PC-3 (cell line): Measurements from ENCODE around the gene CDR2L. TPM values are rescaled to one million over a fixed set of nuclear protein-coding genes. Genes with fewer than 3 reads are reported as not detected.
A peak's percentile ranks its signal among the peaks of the same experiment; 100 is the strongest.

Source experiments
- ATAC-seq: fragments of 200-7000 bp; cut with Tn5 transposase; 2 replicates; pipeline ENCODE4 v1.9.1; 2020; ENCODE audit warnings: mild to moderate bottlenecking, moderate library complexity
- BruUV-seq: library from RNA; stranded (reverse); fragments of 400-500 nt; replicated peaks from 2 replicates; lab custom pipeline; 2021; lab: Mats Ljungman, UMichigan
- CTCF ChIA-PET: fragments of 300-600 bp; sonication (Branson Sonifier 250); formaldehyde crosslinking; loops from one replicate; lab custom pipeline; 2022; ENCODE audit warnings: antibody characterized with exemption; lab: Charles Lee
- POLR2A ChIA-PET: fragments of 300-600 bp; sonication (Branson Sonifier 250); formaldehyde crosslinking; loops from one replicate; lab custom pipeline; 2022; ENCODE audit warnings: antibody characterized with exemption; ENCODE audit not compliant: unreplicated experiment; lab: Charles Lee
- DNase-seq: peaks from one replicate; pipeline ENCODE4 v3.0.0-alpha.2; 2015
- H2AFZ ChIP-seq: fragments of 300-600 bp; sonication (generic); 2 replicates; pipeline ENCODE4 v1.6.0; 2016; ENCODE audit warnings: antibody characterized with exemption, low read length
- H3F3A ChIP-seq: fragments of 300-600 bp; sonication (generic); one replicate; pipeline ENCODE4 v1.6.0; 2017; ENCODE audit warnings: antibody characterized with exemption, low read length, control low read depth, mild to moderate bottlenecking; ENCODE audit not compliant: unreplicated experiment
- H3K27ac ChIP-seq: fragments of 300-600 bp; sonication (generic); 2 replicates; pipeline ENCODE4 v1.5.1; 2016; ENCODE audit warnings: mild to moderate bottlenecking, low read length
- H3K27me3 ChIP-seq: fragments of 300-600 bp; sonication (generic); 2 replicates; pipeline ENCODE4 v1.6.1; 2016; ENCODE audit warnings: low read length, mixed read lengths
- H3K36me3 ChIP-seq: fragments of 300-600 bp; sonication (generic); 2 replicates; pipeline ENCODE4 v1.6.1; 2016; ENCODE audit warnings: low read depth, mixed run types, low read length, mixed read lengths
- H3K4me1 ChIP-seq: fragments of 300-600 bp; sonication (generic); 2 replicates; pipeline ENCODE4 v1.5.1; 2016; ENCODE audit warnings: low read length; ENCODE audit not compliant: insufficient read depth
- H3K4me2 ChIP-seq: fragments of 300-600 bp; sonication (generic); 2 replicates; pipeline ENCODE4 v1.6.0; 2016; ENCODE audit warnings: low read length
- H3K4me3 ChIP-seq: fragments of 300-600 bp; sonication (generic); 2 replicates; pipeline ENCODE4 v1.5.1; 2016; ENCODE audit warnings: mild to moderate bottlenecking, low read length, mixed read lengths
- H3K79me2 ChIP-seq: fragments of 300-600 bp; sonication (generic); 2 replicates; pipeline ENCODE4 v1.6.1; 2017; ENCODE audit warnings: low read length, mixed read lengths
- H3K9ac ChIP-seq: fragments of 300-600 bp; sonication (generic); 2 replicates; pipeline ENCODE4 v1.6.0; 2016; ENCODE audit warnings: mild to moderate bottlenecking, low read length
- H3K9me2 ChIP-seq: fragments of 300-600 bp; sonication (generic); replicated peaks from 2 replicates; pipeline ENCODE4 v1.6.1; 2016; ENCODE audit warnings: mixed run types, low read length, mixed read lengths
- H3K9me3 ChIP-seq: fragments of 300-600 bp; sonication (generic); 2 replicates; pipeline ENCODE4 v1.6.1; 2016; ENCODE audit warnings: low read length, mixed read lengths
- H4K20me1 ChIP-seq: fragments of 300-600 bp; sonication (generic); 2 replicates; pipeline ENCODE4 v1.6.1; 2016; ENCODE audit warnings: low read length, mixed read lengths
- CTCF ChIP-seq: fragments of 300-600 bp; sonication (generic); conservative IDR thresholded peaks from 2 replicates; pipeline ENCODE4 v1.5.1; 2017; ENCODE audit warnings: antibody characterized with exemption, low read depth, mild to moderate bottlenecking, low read length
- EZH2 ChIP-seq: fragments of 300-600 bp; sonication (generic); IDR thresholded peaks from one replicate; pipeline ENCODE4 v1.6.1; 2017; ENCODE audit warnings: antibody characterized with exemption, mild to moderate bottlenecking, low read length; ENCODE audit not compliant: unreplicated experiment
- EZH2phosphoT487 ChIP-seq: fragments of 300-600 bp; sonication (generic); IDR thresholded peaks from 2 replicates; pipeline ENCODE4 v1.6.1; 2018; ENCODE audit warnings: mild to moderate bottlenecking, antibody characterized with exemption, low read length, borderline replicate concordance
- intact Hi-C: fragments of 100-400 bp; cut with micrococcal nuclease; formaldehyde crosslinking; loops from 2 replicates; pipeline ENCODE4 v1.9.0; 2023
- total RNA-seq: library from RNA; depleted of rRNA; stranded (reverse); fragments of >200 nt; gene quantifications from 2 replicates; pipeline ENCODE4 v1.2.3, GENCODE V29; 2014

The CDR2L gene
- total RNA-seq, 1 experiment from 2014 or later, result 35.8 TPM

DNA sequence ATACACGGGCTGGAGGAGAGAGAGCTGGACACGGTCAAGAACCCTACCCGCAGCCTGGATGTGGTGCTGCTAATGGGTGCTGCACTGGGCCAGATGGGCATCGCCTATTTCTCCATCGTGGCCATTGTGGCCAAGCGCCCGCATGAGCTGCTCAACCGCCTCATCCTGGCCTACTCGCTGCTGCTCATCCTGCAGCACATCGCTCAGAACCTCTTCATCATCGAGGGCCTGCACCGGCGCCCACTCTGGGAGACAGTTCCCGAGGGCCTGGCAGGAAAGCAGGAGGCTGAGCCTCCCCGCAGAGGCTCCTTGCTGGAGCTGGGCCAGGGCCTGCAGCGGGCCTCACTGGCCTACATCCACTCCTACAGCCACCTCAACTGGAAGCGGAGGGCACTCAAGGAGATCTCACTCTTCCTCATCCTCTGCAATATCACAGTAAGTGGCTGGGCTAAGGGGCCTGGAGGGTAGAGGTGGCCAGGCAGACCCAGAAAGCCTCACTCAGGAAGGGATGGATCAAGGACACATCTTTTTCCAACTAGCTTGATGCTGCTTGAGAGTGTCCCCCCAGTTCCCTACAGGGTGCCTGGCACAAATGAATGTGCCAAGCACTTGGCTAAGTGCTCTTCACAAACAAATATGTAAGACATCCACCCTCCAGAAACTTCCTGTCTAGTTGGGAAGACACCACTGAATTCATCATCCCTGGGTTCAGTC is 40.2 kb upstream of the CDR2L start:
- Histone ChIP-seq H3K4me3 (no peak overlapping the region), H3K27me3 (no peaks in the 10 kb centered on the region), H3K9ac (no peak overlapping the region), H2AFZ (no peak overlapping the region), H3K4me2 (no peak overlapping the region), H3K27ac (no peak overlapping the region), H3K36me3 (no peaks in the 10 kb centered on the region), H3F3A (no peaks in the 10 kb centered on the region), H3K4me1 (peaks cover 32% of the 10 kb centered on the region), H3K9me2 (no peaks in the 10 kb centered on the region), H3K9me3 (no peaks in the 10 kb centered on the region), H3K79me2 (no peaks in the 10 kb centered on the region), H4K20me1 (no peaks in the 10 kb centered on the region)
- no peak for DNase-seq
- no peak for ATAC-seq
- TF ChIP-seq EZH2phosphoT487 (no peak), EZH2 (no peak)
- CTCF ChIA-PET, result no interaction called here
- intact Hi-C loops, result no loop called here
- POLR2A ChIA-PET, result interaction anchor here (0.6 kb wide), 1 partner anchor 14 kb away, joined by 3 read pairs; no protein-coding TSS in a partner anchor
- no TSS peak for BruUV-seq

DNA sequence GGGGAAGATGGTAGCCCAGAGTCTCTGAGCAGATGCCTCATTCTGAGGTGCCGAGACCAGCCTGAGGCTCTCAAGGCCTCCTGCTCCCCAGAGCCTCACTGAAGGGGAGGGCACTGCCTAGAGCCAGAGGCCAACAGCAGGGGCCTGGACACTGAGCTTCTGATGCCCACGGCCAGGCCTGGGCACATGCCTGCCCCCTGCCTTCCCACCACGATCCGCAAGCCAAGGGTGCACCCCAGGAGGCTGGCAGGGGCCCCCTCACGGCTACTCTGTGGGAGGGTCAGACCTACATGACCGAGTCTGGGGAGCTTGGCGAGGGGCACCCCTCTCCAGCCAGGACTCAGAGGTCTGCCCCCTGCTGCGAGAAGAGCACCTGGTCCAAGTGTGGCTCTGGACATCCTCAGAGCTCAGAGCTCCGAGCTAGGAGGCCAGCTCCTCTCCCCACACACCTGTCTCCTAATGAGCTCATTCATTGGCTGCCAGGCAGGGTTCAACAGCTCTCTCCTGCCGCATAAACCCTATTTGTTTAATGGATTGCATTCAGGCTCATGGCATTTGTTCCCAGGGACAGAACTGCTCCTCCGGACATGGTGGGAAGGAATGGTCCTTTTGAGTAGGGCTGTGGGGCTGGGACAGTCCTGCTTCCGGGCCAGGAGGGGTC is 37.8 kb upstream of the CDR2L start:
- ChIA-PET CTCF (no interaction called here), POLR2A (no interaction called here)
- Histone ChIP-seq H3F3A (no peaks in the 10 kb centered on the region), H3K9me3 (no peaks in the 10 kb centered on the region), H2AFZ (no peak overlapping the region), H3K9ac (no peak overlapping the region), H3K4me1 (peaks cover 14% of the 10 kb centered on the region), H3K36me3 (no peaks in the 10 kb centered on the region), H3K27ac (no peak overlapping the region), H3K9me2 (no peaks in the 10 kb centered on the region), H3K79me2 (no peaks in the 10 kb centered on the region), H3K4me3 (no peak overlapping the region), H4K20me1 (no peaks in the 10 kb centered on the region), H3K4me2 (no peak overlapping the region), H3K27me3 (no peaks in the 10 kb centered on the region)
- peak; percentile 14; the same call in 1 of the 2 replicates for ATAC-seq
- DNase-seq, result no peak
- intact Hi-C loops, result no loop called here
- no TSS peak for BruUV-seq
- TF ChIP-seq EZH2 (no peak), EZH2phosphoT487 (no peak)

- Histone ChIP-seq H3K36me3 (no peaks in the 10 kb centered on the region), H3K9me3 (no peaks in the 10 kb centered on the region), H4K20me1 (no peaks in the 10 kb centered on the region), H3K27ac (no peak overlapping the region), H3K79me2 (no peaks in the 10 kb centered on the region), H3K4me2 (no peak overlapping the region), H3K4me1 (peaks cover 10% of the 10 kb centered on the region; the same call in 1 of the 2 replicates), H2AFZ (no peak overlapping the region), H3K9ac (no peak overlapping the region), H3K9me2 (no peaks in the 10 kb centered on the region), H3K27me3 (no peaks in the 10 kb centered on the region), H3K4me3 (no peak overlapping the region), H3F3A (no peaks in the 10 kb centered on the region)
- peak; percentile 45 for ATAC-seq
- ChIA-PET CTCF (no interaction called here), POLR2A (no interaction called here)
- TF ChIP-seq CTCF, result no peak
- TF ChIP-seq EZH2phosphoT487, result no peak
- peak; percentile 33 for DNase-seq
- BruUV-seq, result no TSS peak
- intact Hi-C loops, result no loop called here
These were observed 37.2 kb upstream of the CDR2L start for GRCh38 chr17:74950207-74950606.
